GM18873 (cell line): ENCODE measurements around the gene MR1.

Source experiments
- ATAC-seq: cut with Tn5 transposase; IDR thresholded peaks from one replicate; pipeline ENCODE4 v1.9.1; 2021; ENCODE audit warnings: mild to moderate bottlenecking, moderate library complexity, moderate number of reproducible peaks; ENCODE audit not compliant: unreplicated experiment, low FRiP score

Gene MR1

DNA sequence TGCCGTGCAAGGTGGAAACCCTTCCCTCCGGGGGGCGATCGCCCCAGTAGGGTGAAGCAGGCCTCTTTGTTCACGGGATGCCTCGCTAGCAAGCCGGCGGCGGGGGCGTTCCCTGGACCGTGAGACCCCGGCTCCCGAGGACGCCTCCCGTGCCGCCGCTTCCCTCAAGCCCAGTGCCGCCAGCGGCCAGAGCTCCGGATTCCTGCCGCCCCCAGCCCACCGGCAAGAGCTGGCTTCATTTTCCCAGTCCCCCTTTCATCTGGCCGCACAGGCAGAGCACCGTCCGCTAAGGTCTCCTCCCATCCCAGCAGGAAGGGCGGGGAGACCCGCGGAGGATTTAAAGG lies 71.0 kb downstream of the MR1 start:
- peak; percentile 18 for ATAC-seq

DNA sequence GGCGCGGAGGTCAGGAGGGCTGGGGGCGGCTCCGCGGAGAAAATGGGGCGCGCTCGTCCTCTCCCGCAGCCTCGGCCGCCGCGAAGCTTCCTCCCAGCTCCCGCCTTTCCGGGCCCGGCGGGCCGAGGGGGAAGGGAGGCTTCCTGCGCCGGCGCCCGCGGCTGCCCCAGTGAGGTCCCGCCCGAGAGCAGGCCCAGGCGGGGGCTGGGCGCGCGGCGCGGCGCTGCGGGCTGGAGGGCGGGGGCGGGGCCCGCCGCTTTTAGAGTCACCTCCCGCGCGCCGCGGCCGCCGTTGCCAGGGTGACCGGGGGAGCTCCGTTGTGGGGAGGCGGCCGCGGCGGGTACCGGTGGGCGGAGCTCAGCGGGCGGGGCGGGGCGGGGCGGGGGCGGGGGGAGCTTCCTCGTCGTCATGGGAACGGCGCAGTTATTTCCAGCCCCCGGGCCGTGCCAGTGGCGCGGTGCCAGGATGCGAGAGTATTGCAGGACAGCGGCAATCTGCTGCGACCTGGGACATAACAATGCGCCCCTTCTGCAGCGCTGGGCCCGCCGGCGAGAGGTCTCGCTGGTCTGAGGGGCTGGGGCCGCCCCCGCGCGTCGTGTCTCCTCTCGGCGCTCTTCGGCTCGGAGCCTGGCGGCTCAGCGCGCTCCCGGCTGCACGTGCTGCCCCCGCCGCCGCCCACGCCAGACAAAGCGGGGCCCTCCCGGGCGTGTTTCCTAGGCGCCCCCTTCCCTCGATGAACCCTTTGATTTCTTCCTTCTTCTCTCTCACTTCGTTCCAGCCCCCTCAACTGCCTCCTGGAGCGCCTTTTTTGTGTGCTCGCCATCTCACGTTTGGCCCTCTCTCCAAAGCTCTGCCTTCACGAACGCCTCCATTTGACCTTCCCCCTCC lies 71.6 kb downstream of the MR1 start:
- peak; percentile 44 for ATAC-seq

DNA sequence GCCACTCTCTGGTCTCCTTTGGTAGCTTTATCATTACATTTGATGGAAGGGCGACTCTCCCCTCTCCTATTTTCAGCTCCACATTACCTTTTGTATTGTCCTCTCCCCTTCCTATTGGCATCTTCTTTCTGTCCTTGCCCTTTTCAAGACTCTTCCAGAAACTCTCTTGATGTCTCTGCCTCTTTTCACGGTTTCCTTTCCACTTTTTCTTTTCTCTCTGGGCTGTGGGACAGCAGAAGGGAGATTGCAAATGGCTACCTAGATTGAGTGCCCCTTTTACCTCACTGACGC lies 72.2 kb downstream of the MR1 start:
- ATAC-seq, result no peak

DNA sequence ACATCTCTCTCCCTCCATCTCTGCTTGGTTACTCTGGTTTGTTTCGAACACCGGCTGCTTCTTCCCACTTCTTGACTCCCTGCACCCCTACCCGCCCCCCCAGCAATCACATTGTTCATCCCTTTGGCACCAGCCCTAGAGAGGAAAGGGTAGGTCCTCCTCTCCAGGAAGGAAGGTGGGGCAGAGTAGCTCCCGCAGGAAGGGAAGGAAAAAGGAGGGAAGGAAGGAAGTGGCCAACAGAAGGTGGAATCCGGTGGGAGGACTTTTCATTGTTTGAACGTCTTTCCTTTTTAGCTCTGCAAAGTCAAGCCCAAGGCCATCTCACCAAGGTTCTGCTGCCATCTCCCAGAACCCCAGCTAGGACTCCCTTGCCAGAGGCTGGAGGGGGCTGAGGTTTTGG lies 72.7 kb downstream of the MR1 start:
- no peak for ATAC-seq

DNA sequence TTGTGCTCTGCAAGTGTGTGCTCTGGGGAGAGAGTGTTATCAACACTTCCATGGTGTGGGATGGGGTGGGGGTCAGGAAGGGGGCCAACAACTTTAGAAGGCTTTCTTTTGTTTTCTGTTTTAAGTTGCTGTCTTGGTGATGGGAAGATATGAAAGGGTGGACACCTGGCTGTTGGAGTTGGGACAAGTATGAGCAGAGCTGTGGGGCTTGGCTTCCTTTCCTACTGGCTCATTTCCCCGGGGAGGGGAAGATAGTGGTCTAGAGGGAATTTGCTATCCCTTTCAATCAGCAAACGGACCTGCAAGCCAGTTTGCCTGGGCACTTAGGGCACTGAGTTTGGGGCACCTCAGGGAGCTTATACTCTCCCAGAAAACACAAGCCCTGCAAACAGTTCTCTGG lies 73.9 kb downstream of the MR1 start:
- no peak for ATAC-seq

DNA sequence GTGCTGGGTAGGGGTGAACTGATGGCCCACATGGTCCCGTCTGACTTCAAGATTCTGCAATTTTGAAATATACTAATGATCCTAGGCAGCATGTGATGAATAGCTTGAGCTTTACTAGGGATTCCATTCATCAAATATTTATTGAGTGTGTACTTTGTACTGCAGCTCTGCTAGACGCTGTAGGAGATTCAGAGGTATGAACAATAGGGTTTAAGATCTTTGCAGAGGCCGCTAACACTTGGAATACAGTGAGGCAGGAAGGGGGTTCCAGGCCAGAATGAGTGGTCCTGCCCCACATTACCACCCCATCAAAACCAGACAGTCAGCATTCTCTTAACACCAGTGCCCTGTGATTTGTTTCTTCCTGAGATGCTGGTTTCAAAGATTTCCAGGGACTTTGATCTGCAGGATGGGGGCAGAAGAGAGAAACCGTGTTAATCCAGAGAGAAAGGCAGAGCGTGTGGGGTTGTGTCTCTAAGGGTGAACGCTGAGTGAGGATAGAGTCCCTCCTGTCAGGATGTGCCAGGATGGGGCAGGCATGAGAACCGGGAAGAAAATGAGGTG lies 74.6 kb downstream of the MR1 start:
- ATAC-seq, result no peak

DNA sequence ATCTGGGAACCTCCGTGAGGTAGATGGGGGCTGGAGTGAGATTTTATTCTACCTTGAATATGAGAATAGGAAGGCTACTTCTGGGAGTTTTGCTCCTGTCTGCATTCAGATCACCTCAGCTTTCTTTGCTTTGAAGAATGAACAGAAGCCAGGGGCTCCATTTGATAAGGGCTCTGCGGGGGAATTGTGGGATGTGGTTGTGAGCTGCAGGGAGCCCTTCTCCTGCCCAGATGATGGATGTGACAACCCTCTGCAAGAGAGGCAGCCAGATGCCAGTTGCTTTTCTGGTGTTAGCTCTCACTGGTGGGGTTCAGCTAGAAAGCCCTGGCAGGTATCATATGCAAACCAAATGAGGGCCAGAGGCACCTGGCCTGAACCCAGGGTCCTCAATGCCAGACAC lies 76.2 kb downstream of the MR1 start:
- ATAC-seq, result no peak
